GM12875 (cell line): ENCODE data around the gene CD40LG.

Experiments used
- H3K4me3 ChIP-seq: one replicate; pipeline ENCODE4 v1.5.1; 2011; ENCODE audit warnings: low read depth, low read length, control low read depth
- CTCF ChIP-seq: IDR thresholded peaks from 2 replicates; pipeline ENCODE4 v1.5.1; 2011; ENCODE audit warnings: low read depth, mild to moderate bottlenecking, control low read depth, inconsistent platforms, low read length, moderate library complexity, borderline replicate concordance; ENCODE audit not compliant: insufficient read depth

Gene CD40LG

DNA sequence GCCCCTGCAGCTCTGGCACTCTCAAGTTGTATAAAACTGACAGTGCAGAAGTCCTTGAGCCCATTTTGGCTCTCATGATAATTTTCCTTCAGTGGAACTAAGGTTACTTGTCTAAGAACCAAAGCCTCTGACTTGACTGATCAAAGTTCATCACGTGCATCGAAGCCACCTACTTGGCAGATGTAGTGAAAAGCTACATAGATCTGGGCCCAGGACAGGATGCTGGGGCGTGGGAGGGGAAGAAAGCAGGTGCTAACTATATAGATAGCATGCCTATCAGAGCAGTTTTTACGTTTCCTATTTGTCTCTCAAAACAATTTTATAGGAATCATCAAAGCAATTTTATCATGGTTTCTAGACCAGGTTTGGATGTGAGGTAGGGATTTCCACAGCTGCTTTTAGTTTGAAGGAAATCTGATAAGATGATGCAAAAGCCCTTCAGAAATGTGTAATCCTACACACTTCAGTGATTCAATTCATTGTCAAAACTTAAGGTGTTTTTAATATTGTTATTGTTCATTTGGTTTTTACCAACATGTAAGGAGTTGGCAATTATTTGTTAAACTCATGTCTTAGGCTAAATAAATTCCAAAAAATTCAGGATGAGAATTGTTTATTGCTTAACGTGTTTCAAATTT is 1.2 kb upstream of the CD40LG start:
- no peak for TF ChIP-seq CTCF
- no peak overlapping the region for H3K4me3 ChIP-seq

- H3K4me3 ChIP-seq = no peak overlapping the region
- TF ChIP-seq CTCF = no peak
These were observed 2.9 kb downstream of the CD40LG start for GRCh38 chrX:136650811-136651210.

GRCh38 chrX:136652822-136653723 is 5.1 kb downstream of the CD40LG start:
- no peak for TF ChIP-seq CTCF
- no peak overlapping the region for H3K4me3 ChIP-seq

GRCh38 chrX:136656361-136656964 is 8.5 kb downstream of the CD40LG start:
- no peak for TF ChIP-seq CTCF
- no peak overlapping the region for H3K4me3 ChIP-seq

DNA sequence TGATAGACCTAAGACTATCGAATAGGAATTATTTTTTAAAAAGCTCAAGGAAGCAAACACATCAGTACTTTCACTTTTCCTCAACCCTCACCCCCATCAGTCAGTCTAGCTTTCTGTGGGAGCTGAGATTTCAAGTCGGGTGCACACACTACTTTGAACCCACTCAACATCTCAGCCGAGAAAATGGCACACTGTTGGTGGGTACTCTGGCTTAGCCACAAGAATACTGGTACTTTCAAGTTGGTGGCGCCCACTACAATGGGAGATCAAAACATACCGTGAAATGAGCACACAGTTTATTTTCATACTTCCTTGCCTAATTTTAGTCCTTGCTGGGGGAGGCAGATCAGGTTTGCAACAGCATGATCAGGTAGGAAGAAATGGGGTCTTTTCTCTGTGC is 10.2 kb downstream of the CD40LG start:
- no peak overlapping the region for H3K4me3 ChIP-seq
- TF ChIP-seq CTCF = no peak

DNA sequence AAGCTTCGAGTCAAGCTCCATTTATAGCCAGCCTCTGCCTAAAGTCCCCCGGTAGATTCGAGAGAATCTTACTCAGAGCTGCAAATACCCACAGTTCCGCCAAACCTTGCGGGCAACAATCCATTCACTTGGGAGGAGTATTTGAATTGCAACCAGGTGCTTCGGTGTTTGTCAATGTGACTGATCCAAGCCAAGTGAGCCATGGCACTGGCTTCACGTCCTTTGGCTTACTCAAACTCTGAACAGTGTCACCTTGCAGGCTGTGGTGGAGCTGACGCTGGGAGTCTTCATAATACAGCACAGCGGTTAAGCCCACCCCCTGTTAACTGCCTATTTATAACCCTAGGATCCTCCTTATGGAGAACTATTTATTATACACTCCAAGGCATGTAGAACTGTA is 11.2 kb downstream of the CD40LG start:
- TF ChIP-seq CTCF = no peak
- no peak overlapping the region for H3K4me3 ChIP-seq
